ENCODE measurements around the gene PSORS1C1.
"Not testable (repeated sequence)": the region's sequence is repeated elsewhere in the genome, so short reads cannot be mapped to it uniquely, and the experiment has no call there.

PSORS1C1 gene

GRCh38 chr6:31168606-31169005, 54.0 kb downstream of the PSORS1C1 start:
- DNase-seq: no peak
- Mint-ChIP-seq H3K4me3 (no peak overlapping the region), H3K36me3 (ENCODE audit: low read depth) (peaks cover 3% of the 10 kb centered on the region), H3K27ac (no peak overlapping the region), H3K27me3 (no peaks in the 10 kb centered on the region), H3K4me1 (peaks cover 14% of the 10 kb centered on the region), H3K9me3 (no peaks in the 10 kb centered on the region)
- ATAC-seq: no peak

DNA sequence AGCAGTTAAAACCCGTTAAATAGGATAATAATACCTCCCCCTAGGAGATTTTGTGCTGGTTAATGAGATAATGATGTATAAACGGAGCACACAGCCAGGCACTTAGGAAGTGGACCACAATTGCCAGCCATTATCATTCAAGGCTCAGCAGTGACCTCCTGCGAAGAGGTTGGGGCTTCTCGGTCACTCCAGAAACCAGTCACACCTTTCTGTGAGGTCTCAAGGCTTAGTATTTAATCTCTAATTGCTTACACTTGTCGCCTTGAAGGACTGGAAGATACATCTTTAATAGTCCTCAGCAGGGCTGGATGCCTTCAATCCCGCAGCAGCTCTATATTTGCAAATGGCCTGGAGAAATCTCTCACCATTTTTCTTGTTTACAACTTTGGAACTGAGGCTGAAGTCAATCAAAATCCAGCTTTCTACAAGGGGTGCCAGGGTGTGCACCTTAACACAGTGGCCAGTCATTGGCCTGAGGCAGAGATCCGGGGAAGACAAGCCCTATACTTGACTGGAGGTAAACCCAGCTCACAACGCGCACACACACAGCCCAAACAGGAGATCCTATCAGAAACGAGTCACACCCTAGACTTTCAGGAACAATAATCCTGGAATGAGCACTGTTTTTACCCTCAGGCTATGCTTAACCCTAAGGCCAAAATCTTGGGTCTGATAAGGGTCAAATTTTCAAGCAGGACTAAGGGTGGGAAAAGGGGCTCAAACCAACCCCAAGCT, 54.7 kb downstream of the PSORS1C1 start:
- no peak for DNase-seq
- Mint-ChIP-seq H3K27ac (no peak overlapping the region), H3K4me1 (peaks cover 8% of the 10 kb centered on the region), H3K36me3 (ENCODE audit: low read depth) (peaks cover 2% of the 10 kb centered on the region), H3K4me3 (no peak overlapping the region), H3K27me3 (no peaks in the 10 kb centered on the region), H3K9me3 (no peaks in the 10 kb centered on the region)
- no peak for ATAC-seq

- not testable (repeated sequence) for H3K36me3 Mint-ChIP-seq (ENCODE audit: low read depth); ATAC-seq; H3K27me3 Mint-ChIP-seq; H3K27ac Mint-ChIP-seq; DNase-seq; H3K4me1 Mint-ChIP-seq; H3K9me3 Mint-ChIP-seq; H3K4me3 Mint-ChIP-seq
Measured at GRCh38 chr6:31169858-31170599, 55.4 kb downstream of the PSORS1C1 start.

GRCh38 chr6:31170600-31170881, 55.9 kb downstream of the PSORS1C1 start, which contains the start of gene POU5F1:
Gene POU5F1 (minus strand): TSS chr6:31170682. CDS start chr6:31170620, 62 bp downstream.
- Mint-ChIP-seq H3K9me3 (no peaks in the 10 kb centered on the region), H3K27ac (no peak within 1 kb of the TSS), H3K36me3 (ENCODE audit: low read depth) (peaks cover 2% of the 10 kb centered on the region)

GRCh38 chr6:31170987-31171671, 56.5 kb downstream of the PSORS1C1 start:
- ATAC-seq (no peak), DNase-seq (no peak)
- Mint-ChIP-seq H3K36me3 (ENCODE audit: low read depth) (no peaks in the 10 kb centered on the region), H3K27me3 (no peaks in the 10 kb centered on the region), H3K4me3 (no peak overlapping the region), H3K27ac (no peak overlapping the region), H3K9me3 (no peaks in the 10 kb centered on the region), H3K4me1 (peaks cover 3% of the 10 kb centered on the region)

More at GRCh38 chr6:31170600-31170881, 55.9 kb downstream of the PSORS1C1 start, which contains the start of gene POU5F1:
- ATAC-seq: no peak
- Mint-ChIP-seq H3K4me1 (peaks cover 2% of the 10 kb centered on the region), H3K27me3 (no peaks in the 10 kb centered on the region), H3K4me3 (no peak within 1 kb of the TSS)
- DNase-seq: no peak

- Mint-ChIP-seq H3K27ac (no peak overlapping the region), H3K9me3 (no peaks in the 10 kb centered on the region), H3K4me3 (no peak overlapping the region), H3K4me1 (peaks cover 3% of the 10 kb centered on the region), H3K36me3 (ENCODE audit: low read depth) (no peaks in the 10 kb centered on the region), H3K27me3 (no peaks in the 10 kb centered on the region)
- ATAC-seq: no peak
- no peak for DNase-seq
Measured at GRCh38 chr6:31171931-31172905, 57.6 kb downstream of the PSORS1C1 start.

DNA sequence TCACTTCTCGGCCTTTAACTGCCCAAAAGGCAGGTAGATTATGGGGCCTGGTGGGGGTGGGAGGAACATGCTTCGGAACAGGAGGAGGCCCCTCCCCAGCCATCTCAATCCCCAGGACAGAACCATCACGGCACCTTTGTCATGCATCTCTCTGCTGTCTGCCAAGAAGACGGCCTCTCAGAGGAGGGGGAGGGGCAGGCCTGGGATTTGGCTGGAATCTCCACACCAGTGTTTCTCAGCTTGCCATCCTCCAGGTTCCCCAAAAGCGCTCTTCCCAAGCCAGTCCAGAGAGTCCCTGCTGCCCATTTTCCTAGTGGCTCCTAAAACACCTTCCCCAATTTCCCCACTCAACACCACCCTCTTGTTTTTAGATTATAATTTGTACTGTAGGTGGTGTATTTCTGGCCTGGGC, 58.4 kb downstream of the PSORS1C1 start:
- Mint-ChIP-seq H3K36me3 (ENCODE audit: low read depth) (no peaks in the 10 kb centered on the region), H3K4me1 (peaks cover 3% of the 10 kb centered on the region), H3K27me3 (no peaks in the 10 kb centered on the region), H3K27ac (no peak overlapping the region), H3K4me3 (no peak overlapping the region), H3K9me3 (no peaks in the 10 kb centered on the region)
- ATAC-seq: no peak
- no peak for DNase-seq

DNA sequence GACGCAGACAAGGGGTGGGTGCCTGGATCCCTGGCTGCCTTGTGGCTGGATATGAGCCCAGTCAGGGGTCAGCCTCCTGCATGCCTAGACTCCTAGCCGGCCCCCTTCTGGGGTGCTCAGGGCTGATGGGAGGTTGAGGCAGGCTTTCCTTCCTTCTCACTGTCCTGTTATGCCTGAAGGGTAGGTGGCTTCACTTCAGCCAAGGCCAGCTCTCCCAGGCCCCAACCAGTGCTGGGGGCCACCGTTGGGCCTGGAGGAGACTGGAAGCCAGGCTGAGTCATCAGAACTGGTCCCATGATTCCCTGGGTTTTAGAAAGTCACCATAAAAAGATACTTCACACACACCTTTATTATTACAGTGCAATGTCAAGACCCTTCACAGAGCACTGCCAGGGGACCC, 58.8 kb downstream of the PSORS1C1 start:
- no peak overlapping the region for H3K4me3 Mint-ChIP-seq
- no peaks in the 10 kb centered on the region for H3K36me3 Mint-ChIP-seq (ENCODE audit: low read depth)
- H3K27me3 Mint-ChIP-seq: no peaks in the 10 kb centered on the region
- peaks cover 3% of the 10 kb centered on the region for H3K4me1 Mint-ChIP-seq
- ATAC-seq (no peak), DNase-seq (no peak)
- no peak overlapping the region for H3K27ac Mint-ChIP-seq
- no peaks in the 10 kb centered on the region for H3K9me3 Mint-ChIP-seq

- Mint-ChIP-seq H3K27ac (no peak overlapping the region), H3K27me3 (no peaks in the 10 kb centered on the region), H3K36me3 (ENCODE audit: low read depth) (no peaks in the 10 kb centered on the region), H3K4me3 (no peak overlapping the region), H3K9me3 (no peaks in the 10 kb centered on the region), H3K4me1 (peaks cover 11% of the 10 kb centered on the region)
- ATAC-seq (no peak), DNase-seq (no peak)
Measured at GRCh38 chr6:31174378-31174777, 59.8 kb downstream of the PSORS1C1 start.

DNA sequence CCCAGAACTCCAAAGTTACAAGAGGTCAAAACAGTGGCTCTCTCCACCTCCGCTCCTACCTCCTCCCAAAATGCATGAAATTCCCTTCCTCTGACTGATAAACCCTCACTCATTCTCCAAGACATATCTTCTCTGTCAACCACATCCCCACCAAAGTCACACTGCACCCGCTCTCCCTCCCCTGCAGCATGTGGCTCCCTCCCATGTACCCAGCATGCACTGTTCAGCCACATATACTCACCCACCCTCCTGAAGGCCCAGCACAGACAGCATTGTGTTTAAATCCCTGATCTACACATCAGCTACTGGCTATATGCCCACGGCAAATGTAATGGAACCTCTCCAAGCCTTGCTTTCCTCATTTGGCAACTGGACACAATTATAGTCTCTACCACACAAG, 61.4 kb downstream of the PSORS1C1 start:
- Mint-ChIP-seq H3K27ac (no peak overlapping the region), H3K9me3 (no peaks in the 10 kb centered on the region), H3K4me3 (no peak overlapping the region)

DNA sequence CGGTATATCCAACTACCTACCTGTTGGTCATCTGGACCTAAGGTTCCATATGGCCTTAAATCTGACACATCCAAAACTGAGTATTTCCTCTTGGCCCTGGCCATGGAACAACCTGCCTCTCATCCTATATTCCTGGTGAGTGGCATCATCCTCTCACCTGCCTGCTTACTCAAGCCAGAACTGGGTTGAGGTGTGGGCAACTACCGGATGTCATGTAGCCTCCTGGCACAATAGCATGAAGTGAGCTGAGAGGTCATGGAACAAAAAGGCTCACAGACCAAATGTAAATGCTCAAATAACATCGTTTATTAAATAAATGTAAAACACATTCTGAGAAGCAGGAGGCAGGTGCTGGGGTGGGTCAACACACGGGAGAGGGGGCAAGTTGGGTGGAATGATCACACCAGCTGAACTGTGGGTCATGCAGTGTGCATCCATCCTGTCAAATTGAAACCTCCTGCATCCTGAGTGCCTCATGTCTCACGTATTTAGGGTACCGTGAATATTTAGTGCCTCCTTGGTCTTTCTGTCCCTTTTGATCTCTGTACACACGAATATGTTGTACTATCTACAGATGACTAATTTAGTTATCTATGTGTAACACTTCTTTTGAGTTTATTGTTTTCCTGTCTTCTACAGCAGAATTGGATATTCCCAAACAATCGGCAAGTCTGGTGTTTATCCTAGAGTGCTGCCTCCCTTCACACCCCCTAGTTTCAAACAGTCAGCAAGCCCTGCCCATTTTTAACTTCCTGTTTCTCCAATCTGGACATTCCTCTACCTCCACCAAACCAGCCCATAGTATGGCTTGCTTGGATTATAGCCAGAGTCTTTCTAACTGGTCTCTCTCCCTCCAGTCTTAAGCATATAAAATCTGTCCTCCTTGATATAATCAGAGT, 63.8 kb downstream of the PSORS1C1 start:
- Mint-ChIP-seq H3K36me3 (ENCODE audit: low read depth) (no peaks in the 10 kb centered on the region), H3K4me1 (peaks cover 18% of the 10 kb centered on the region), H3K27me3 (no peaks in the 10 kb centered on the region), H3K9me3 (no peaks in the 10 kb centered on the region), H3K4me3 (no peak overlapping the region), H3K27ac (peak overlapping the region; percentile 49)
- ATAC-seq: no peak
- no peak for DNase-seq

More for the DNA sequence above, 61.4 kb downstream of the PSORS1C1 start:
- peaks cover 18% of the 10 kb centered on the region for H3K4me1 Mint-ChIP-seq
- no peak for ATAC-seq
- DNase-seq: no peak
- H3K36me3 Mint-ChIP-seq (ENCODE audit: low read depth): no peaks in the 10 kb centered on the region
- no peaks in the 10 kb centered on the region for H3K27me3 Mint-ChIP-seq

GRCh38 chr6:31179042-31179386, 64.4 kb downstream of the PSORS1C1 start:
- Mint-ChIP-seq H3K4me1 (peaks cover 18% of the 10 kb centered on the region), H3K27ac (no peak overlapping the region), H3K9me3 (no peaks in the 10 kb centered on the region), H3K27me3 (no peaks in the 10 kb centered on the region), H3K36me3 (ENCODE audit: low read depth) (no peaks in the 10 kb centered on the region), H3K4me3 (no peak overlapping the region)
- no peak for ATAC-seq
- DNase-seq: no peak

DNA sequence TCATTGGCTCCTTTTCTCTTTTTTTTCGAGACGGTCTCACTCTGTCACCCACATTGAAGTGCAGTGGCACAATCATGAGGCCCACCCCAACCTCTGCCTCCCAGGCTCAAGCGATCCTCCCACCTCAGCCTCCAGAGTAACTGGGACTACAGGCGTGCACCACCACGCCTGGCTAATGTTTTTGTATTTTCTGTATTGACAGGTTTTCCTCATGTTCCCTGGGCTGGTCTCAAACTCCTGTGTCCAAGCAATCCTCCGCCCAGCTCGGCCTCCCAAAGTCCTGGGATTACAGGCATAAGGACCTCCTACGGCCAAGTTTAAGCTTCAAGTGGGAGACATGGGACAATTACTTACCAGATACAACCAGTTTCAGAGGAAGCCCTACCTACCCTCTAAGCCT, 65.3 kb downstream of the PSORS1C1 start:
- H3K27ac Mint-ChIP-seq: no peak overlapping the region
- H3K9me3 Mint-ChIP-seq: no peaks in the 10 kb centered on the region
- DNase-seq: no peak
- no peaks in the 10 kb centered on the region for H3K36me3 Mint-ChIP-seq (ENCODE audit: low read depth)
- H3K4me1 Mint-ChIP-seq: peaks cover 18% of the 10 kb centered on the region
- peak overlapping the region; percentile 83 for H3K4me3 Mint-ChIP-seq
- ATAC-seq: no peak
- no peaks in the 10 kb centered on the region for H3K27me3 Mint-ChIP-seq
